K562 (cell line): Measurements from ENCODE around the gene TBP.

Source experiments
- CREM ChIP-seq: IDR thresholded peaks from 2 replicates; pipeline ENCODE4 v1.6.1; 2014; ENCODE audit warnings: antibody characterized with exemption, low read depth
- CTCF ChIP-seq, 3 experiments: IDR thresholded peaks in 2 of 3; conservative IDR thresholded peaks in 1 of 3; 2 replicates each; pipeline ENCODE4 v1.5.1; 2011 to 2012; ENCODE audit warnings: low read length in 3 of 3, mild to moderate bottlenecking in 3 of 3, control low read depth in 2 of 3, improper control_type of control experiment in 1 of 3, inconsistent platforms in 1 of 3, low read depth in 1 of 3, mixed read lengths in 1 of 3, moderate library complexity in 1 of 3; ENCODE audit not compliant: insufficient read depth in 2 of 3
- EZH2 ChIP-seq: IDR thresholded peaks from 2 replicates; pipeline ENCODE4 v1.6.1; 2012; ENCODE audit warnings: low read depth, mild to moderate bottlenecking, inconsistent platforms, low read length, borderline replicate concordance
- HIVEP1 ChIP-seq: fragments of 250-450 bp; sonication (Bioruptor Pico); IDR thresholded peaks from 2 replicates; pipeline ENCODE4 v1.4.0; 2020; ENCODE audit warnings: mild to moderate bottlenecking
- MAX ChIP-seq: sonication (generic); formaldehyde crosslinking; IDR thresholded peaks from 2 replicates; pipeline ENCODE4 v1.9.0; 2022; ENCODE audit warnings: mild to moderate bottlenecking, missing genetic modification reagents
- MXI1 ChIP-seq: IDR thresholded peaks from 2 replicates; pipeline ENCODE4 v1.6.1; 2011; ENCODE audit warnings: low read depth, mild to moderate bottlenecking, improper control_type of control experiment, low read length
- NEUROD1 ChIP-seq: fragments of 150-350 bp; IDR thresholded peaks from 2 replicates; pipeline ENCODE4 v1.6.1; 2014; ENCODE audit warnings: borderline replicate concordance, low read length, low read depth; ENCODE audit not compliant: partially characterized antibody
- NONO ChIP-seq, 2 experiments: fragments of 200-400 bp in 1 of 2; fragments of 450-650 bp in 1 of 2; formaldehyde crosslinking in 1 of 2; IDR thresholded peaks; 2 replicates each; pipeline ENCODE4 v1.6.1; 2017; ENCODE audit warnings: low read depth in 2 of 2, mild to moderate bottlenecking in 2 of 2, moderate library complexity in 2 of 2, low read length in 1 of 2
- SREBF1 ChIP-seq: fragments of 150-350 bp; IDR thresholded peaks from 2 replicates; pipeline ENCODE4 v1.6.1; 2014; ENCODE audit warnings: antibody characterized with exemption, low read depth, low read length, borderline replicate concordance
- TF ChIP-seq, protein P1 (sequence below): sonication (generic); formaldehyde crosslinking; IDR thresholded peaks from 2 replicates; pipeline ENCODE4 v1.5.0; 2020; ENCODE audit warnings: missing genetic modification reagents

- TF ChIP-seq CTCF (IDR thresholded peaks at IDR 0.05 in 2 of 3, conservative IDR thresholded peaks at IDR 0.05 in 1 of 3; ENCODE audit: insufficient read depth in 2 of 3, low read depth in 1 of 3, low read length in 3 of 3) (no peak), MAX (CRISPR knock-in tag) (no peak), NONO (IDR thresholded peaks at IDR 0.05; ENCODE audit: low read depth in 2 of 2, low read length in 1 of 2) (no peak), NEUROD1 (no peak), SREBF1 (no peak), CREM (no peak), HIVEP1 (CRISPR knock-in tag) (no peak), EZH2 (no peak), MXI1 (no peak)
- TF ChIP-seq, protein P1, sequence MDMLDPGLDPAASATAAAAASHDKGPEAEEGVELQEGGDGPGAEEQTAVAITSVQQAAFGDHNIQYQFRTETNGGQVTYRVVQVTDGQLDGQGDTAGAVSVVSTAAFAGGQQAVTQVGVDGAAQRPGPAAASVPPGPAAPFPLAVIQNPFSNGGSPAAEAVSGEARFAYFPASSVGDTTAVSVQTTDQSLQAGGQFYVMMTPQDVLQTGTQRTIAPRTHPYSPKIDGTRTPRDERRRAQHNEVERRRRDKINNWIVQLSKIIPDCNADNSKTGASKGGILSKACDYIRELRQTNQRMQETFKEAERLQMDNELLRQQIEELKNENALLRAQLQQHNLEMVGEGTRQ (CRISPR knock-in tag): no peak
Measured at GRCh38 chr6:170578909-170579308, 24.7 kb downstream of the TBP start.
